HG02763 (cell line): ENCODE data around the gene PTK6.
"Not testable (repeated sequence)": the region's sequence is repeated elsewhere in the genome, so short reads cannot be mapped to it uniquely, and the experiment has no call there.

ENCODE experiments used
- ATAC-seq: cut with Tn5 transposase; IDR thresholded peaks from one replicate; pipeline ENCODE4 v1.9.1; 2021; ENCODE audit warnings: mild to moderate bottlenecking, moderate library complexity; ENCODE audit not compliant: unreplicated experiment

Gene PTK6

DNA sequence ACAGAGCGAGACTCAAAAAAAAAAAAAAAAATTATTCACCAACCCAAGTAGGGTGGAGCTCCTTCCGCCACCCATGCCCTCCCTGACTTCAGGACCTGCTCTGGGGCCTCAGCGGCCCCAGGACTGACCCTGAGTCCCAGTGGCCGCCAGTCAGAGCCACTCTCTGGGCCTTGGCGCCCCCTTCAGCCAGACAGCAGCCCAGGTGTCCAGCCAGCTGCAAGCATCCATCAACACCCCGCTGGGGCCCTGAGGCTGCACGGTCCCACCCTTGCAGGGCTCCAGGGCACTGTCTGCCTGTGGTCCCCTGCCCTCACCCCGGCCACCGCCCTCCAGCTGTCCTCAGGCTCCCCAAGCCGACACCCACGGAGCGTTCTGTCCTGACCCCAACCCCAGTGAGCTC is 53.3 kb downstream of the PTK6 start:
- no peak for ATAC-seq

GRCh38 chr20:63482021-63482587 is 55.1 kb downstream of the PTK6 start:
- ATAC-seq: no peak

DNA sequence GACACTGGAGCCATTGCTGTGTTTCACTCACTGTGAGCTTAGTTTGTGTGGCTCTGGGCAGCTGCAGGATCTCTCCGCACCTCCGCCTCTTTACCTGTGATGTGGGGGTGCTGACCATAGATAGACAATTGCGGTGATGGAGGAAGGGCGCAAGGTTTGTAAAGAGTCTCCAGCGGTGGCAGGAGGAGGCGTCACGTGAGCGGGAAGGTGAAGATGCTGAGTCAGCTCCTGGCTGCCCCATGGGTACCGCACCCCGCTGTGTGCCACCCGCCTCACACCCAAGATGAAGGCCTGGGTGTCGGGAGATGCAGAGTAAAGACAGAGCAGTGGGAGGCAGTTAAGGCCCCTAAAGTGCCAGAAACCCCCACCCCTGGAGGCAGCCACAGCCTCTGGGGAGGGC is 55.7 kb downstream of the PTK6 start:
- no peak for ATAC-seq

DNA sequence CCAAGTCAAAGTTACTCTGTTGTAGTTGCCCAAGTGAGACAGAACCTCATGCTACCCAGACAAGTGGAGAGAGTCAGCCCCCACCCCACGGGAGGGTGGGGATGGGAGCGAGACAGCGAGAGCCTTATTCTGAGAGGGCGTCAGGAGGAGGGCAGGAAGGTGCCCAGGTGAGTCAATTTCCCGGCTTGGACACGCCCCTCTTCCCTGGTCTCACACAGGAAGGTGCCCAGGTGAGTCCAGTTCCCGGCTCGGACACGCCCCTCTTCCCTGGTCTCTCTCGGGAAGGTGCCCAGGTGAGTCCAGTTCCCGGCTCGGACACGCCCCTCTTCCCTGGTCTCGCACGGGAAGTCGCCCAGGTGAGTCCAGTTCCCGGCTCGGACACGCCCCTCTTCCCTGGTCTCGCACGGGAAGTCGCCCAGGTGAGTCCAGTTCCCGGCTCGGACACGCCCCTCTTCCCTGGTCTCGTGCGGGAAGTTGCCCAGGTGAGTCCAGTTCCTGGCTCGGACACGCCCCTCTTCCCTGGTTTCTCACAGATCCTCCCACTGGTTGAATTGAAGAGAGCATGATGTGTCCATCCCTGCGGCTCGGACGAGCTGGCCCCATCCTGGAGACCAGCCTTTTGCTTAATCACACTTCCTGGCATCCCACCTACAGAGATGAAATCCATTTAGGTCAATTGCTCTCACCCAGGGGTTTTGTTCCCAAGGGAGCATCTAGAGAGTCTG is 57.3 kb downstream of the PTK6 start:
- ATAC-seq: not testable (repeated sequence)

DNA sequence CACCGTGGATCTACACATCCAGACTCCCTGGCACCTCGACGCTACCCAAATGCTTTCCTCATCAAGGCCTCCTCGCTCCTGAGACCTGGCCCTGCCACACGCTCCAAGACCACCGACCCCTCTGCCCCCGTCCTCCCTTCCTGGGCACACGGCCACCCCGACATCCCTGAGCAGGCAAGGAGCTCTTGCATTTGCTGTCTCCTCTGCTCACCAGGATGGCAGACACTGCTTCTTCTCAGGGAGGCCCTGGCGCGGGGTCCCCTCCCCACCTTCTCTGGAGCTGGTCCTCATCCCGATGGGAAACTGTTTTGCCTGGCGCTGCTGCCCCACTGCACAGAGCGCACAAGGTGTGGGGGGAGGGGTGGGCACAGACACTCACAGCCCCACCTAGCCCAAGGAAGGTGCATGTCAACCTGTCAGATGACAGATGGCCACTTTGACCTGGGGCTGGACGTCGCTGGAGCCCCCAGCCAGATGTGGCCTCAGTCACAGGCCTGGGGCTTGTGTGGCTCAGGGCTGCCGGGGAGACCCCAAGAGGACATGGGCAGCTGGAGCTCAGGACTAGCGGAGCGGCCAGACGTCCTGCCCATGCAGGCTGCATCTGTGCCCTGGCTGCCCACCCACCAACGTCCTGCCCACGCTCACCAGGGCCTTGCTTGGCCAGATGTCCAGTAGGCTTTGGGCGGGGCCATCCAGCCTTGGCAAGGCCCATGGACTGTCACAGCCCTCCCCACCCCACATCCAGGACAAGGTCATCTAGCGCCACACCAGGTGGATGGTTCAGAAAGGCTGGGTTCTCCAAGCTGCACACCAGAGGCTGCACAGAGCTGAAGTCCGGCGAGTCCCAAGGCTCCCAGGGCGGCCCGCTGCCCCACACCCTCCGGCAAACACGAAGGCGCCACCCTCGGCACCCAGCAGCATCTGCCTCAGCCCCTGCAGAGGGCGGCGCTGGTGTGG is 58.6 kb downstream of the PTK6 start:
- no peak for ATAC-seq
